Measurements from ENCODE around the gene PIK3C2A.
"Not testable (repeated sequence)": the region's sequence is repeated elsewhere in the genome, so short reads cannot be mapped to it uniquely, and the experiment has no call there.

The PIK3C2A gene

DNA sequence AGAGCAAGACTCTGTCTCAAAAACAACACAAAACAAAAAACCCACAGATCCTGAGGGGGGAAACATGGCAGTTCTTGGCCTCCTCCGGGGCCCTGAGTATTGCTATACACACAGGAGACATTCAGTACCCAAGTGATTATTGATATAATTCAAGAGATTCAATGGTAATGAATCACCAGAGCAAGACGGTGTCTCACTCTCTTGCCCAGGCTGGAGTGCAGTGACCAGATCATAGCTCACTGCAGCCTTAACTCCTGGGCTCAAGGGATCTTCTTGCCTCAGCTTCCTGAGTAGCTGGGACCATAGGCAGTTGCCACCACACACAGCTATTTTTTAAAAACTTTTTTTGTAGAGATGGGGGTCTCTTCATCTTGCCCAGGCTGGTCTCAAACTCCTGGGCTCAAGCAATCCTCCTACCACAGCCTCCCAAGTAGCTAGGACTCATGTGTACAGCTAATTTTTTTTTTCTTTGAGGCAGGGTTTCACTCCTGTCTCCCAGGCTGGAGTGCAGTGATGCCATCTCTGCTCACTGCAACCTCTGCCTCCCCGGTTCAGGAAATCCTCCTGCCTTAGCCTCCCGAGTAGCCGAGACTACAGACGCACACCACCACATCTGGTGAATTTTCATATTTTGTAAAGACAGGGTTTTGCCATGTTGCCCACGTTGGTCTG is 21.8 kb upstream of the PIK3C2A start:
- no peak overlapping the region for H3K4me3 ChIP-seq (ENCODE audit: low read depth, low read length)
- DNase-seq (ENCODE audit: low read depth): no peak
- TF ChIP-seq, protein P1, sequence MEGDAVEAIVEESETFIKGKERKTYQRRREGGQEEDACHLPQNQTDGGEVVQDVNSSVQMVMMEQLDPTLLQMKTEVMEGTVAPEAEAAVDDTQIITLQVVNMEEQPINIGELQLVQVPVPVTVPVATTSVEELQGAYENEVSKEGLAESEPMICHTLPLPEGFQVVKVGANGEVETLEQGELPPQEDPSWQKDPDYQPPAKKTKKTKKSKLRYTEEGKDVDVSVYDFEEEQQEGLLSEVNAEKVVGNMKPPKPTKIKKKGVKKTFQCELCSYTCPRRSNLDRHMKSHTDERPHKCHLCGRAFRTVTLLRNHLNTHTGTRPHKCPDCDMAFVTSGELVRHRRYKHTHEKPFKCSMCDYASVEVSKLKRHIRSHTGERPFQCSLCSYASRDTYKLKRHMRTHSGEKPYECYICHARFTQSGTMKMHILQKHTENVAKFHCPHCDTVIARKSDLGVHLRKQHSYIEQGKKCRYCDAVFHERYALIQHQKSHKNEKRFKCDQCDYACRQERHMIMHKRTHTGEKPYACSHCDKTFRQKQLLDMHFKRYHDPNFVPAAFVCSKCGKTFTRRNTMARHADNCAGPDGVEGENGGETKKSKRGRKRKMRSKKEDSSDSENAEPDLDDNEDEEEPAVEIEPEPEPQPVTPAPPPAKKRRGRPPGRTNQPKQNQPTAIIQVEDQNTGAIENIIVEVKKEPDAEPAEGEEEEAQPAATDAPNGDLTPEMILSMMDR (IDR thresholded peaks at IDR 0.05; ENCODE audit: control insufficient read depth, extremely low read depth, insufficient read depth): no peak

DNA sequence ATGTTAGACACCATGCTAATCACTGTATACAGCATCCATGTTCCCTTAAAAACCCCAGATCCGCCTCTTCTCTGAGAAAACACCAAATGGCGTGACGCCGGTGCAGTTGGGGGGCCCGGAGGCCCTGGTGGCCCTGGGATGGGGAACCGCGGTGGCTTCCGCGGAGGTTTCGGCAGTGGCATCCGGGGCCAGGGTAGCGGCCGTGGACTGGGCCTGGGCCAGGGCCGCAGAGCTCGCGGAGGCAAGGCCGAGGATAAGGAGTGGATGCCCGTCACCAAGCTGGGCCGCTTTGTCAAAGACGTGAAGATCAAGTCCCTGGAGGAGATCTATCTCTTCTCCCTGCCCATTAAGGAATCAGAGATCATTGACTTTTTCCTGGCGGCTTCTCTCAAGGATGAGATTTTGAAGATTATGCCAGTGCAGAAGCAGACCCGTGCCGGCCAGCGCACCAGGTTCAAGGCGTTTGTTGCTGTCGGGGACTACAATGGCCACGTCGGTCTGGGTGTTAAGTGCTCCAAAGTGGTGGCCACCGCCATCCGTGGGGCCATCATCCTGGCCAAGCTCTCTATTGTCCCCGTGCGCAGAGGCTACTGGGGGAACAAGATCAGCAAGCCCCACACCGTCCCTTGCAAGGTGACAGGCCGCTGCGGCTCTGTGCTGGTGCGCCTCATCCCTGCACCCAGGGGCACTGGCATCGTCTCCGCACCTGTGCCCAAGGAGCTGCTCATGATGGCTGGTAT is 20.6 kb upstream of the PIK3C2A start:
- DNase-seq (ENCODE audit: low read depth): not testable (repeated sequence)

DNA sequence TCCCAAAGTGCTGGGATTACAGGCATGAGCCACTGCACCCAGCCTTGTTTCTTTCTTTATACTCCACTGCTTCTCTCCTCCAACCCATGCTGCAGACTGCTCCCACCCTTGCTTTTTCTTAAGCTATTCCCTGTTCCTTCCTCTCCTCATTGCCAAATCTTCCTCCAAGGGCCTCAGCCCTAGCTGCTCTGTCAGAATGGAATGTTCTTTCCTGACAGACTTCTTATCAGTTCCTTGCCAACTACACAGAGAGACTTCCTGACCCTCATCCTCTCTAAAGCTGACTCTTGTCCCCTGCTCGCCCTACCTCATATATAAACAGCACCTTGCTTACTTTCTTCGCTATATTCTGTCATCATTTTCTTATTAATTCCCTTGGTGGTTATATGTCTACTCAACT is 16.9 kb upstream of the PIK3C2A start:
- TF ChIP-seq, protein P1 (IDR thresholded peaks at IDR 0.05; ENCODE audit: control insufficient read depth, extremely low read depth, insufficient read depth): no peak
- no peak overlapping the region for H3K4me3 ChIP-seq (ENCODE audit: low read depth, low read length)
- DNase-seq (ENCODE audit: low read depth): no peak

More for the DNA sequence above, 20.6 kb upstream of the PIK3C2A start:
- not testable (repeated sequence) for H3K4me3 ChIP-seq (ENCODE audit: low read depth, low read length)

DNA sequence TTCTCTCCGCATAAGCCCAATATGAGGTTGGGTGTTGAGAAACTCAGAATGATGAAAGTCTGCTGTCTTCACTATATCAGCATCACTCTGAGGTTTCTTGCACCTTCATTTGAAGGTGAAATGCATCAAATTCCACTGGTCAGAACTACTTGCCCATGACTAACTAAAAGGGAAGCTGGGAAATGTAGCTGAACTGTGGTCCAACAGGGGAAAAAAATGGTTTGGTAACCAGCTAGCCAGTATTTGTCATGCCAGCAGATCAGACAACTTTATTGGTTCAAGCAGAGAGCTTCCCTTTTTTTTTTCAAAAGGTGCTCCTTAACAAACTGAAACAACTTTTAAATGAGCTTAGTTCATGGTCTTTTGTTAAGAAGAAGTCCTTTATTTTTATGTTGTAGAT is 14.2 kb upstream of the PIK3C2A start:
- TF ChIP-seq, protein P1 (IDR thresholded peaks at IDR 0.05; ENCODE audit: control insufficient read depth, extremely low read depth, insufficient read depth): no peak
- no peak for DNase-seq (ENCODE audit: low read depth)
- no peak overlapping the region for H3K4me3 ChIP-seq (ENCODE audit: low read depth, low read length)

DNA sequence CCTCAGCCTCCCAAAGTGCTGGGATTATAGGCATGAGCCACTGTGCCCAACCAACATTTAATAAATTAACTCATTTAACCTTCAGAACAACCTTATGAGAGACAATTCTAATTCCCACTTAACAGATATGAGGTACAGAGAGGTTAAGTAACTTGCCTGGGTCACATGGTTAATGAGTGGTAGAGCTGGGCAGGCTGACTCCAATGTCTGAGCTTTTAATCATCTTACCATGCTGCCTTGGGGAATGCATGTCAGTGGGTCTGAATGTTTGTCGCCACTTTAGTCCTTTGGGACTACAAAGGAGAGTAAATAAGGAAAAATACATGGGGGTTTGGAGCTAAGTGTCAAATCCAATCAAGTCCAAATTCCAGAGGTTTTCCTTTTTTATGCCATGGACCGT is 11.2 kb upstream of the PIK3C2A start:
- DNase-seq (ENCODE audit: low read depth): no peak
- TF ChIP-seq, protein P1 (IDR thresholded peaks at IDR 0.05; ENCODE audit: control insufficient read depth, extremely low read depth, insufficient read depth): no peak

DNA sequence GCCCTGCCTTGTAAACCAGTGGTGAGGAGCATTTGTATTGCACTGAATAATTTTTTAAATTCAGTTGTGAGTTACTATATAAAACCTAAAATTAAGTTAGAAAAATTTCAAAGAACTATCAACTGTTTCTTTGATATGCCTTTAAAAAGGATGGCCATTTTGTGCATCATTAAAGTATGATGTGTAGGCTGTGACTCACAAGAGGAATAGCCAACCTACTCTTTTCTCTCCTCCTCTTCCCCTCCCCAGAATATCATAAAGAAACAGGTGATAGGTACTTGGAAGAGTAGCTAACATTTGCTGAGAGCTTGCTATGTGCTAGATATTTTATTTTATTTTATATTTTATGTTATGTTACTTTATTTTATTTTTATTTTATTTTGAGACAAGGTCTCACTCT is 10.6 kb upstream of the PIK3C2A start:
- no peak overlapping the region for H3K4me3 ChIP-seq (ENCODE audit: low read depth, low read length)
- no peak for DNase-seq (ENCODE audit: low read depth)
- TF ChIP-seq, protein P1 (IDR thresholded peaks at IDR 0.05; ENCODE audit: control insufficient read depth, extremely low read depth, insufficient read depth): no peak

More for the DNA sequence above, 11.2 kb upstream of the PIK3C2A start:
- H3K4me3 ChIP-seq (ENCODE audit: low read depth, low read length): no peak overlapping the region

DNA sequence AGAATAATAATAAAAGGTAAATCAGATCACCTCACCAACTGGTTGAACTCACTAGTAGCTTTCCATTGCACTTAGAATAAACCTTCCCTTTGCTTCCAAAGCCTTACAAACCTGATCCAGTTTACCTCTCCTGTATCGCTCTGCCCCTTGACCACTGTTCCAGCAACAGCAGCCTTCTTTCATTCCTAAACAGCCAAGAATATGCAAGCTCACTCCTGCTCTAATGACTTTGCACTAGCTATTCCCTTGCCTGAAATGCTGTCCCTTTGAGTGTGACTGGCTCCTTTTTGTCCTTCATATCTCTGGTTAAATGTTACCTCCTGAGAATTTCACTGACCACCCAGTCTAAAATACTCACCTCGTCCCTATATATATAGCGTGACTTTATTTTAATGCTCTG is 9.6 kb upstream of the PIK3C2A start:
- TF ChIP-seq, protein P1 (IDR thresholded peaks at IDR 0.05; ENCODE audit: control insufficient read depth, extremely low read depth, insufficient read depth): no peak
- H3K4me3 ChIP-seq (ENCODE audit: low read depth, low read length): no peak overlapping the region
- no peak for DNase-seq (ENCODE audit: low read depth)
